ENCODE data around the gene ZNF576. TPM values are rescaled to one million over a fixed set of nuclear protein-coding genes. Genes with fewer than 3 reads are reported as not detected.

Gene ZNF576
- total and polyA plus RNA-seq, 9 of the 15 experiments (the other 6 are each of a cell fraction or from before 2014, with no cell fraction given): 6.8 to 18.2 (median 12.2) TPM

DNA sequence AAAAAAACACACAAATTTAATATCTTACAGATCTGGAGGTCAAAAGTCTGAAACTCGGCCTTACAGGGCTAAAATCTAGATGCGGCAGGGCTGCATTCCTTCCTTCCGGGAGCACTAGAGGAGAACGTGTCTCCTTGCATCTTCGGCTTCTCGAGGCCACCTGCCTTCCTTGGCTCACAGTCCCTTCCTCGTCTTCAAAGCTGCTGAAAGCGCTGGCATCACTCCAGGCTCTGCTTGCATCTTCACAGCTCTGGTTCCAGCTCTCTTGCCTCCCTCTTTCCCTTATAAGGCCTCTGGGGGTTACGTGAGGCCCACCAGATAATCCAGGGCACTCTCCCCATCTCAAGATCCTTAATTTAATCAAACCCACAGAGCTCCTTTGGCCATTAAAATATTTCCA lies 31.6 kb upstream of the ZNF576 start:
- intact Hi-C loops (cut with micrococcal nuclease): no loop called here

More for the DNA sequence above, 31.6 kb upstream of the ZNF576 start:
- ATAC-seq: no peak
- Histone ChIP-seq H3K36me3 (ENCODE audit: control insufficient read depth, insufficient read depth, low read length) (peaks cover 33% of the 10 kb centered on the region; the same call in 2 of the 3 replicates), H3K4me1 (replicated peaks in 1 of 2; ENCODE audit: control insufficient read depth in 2 of 2, insufficient read depth in 2 of 2, low read length in 2 of 2) (peaks cover 3 to 4% of the 10 kb centered on the region in 2 experiments; a peak in 4 of 5 replicates), H3K9me3 (replicated peaks; ENCODE audit: control insufficient read depth, insufficient read depth, low read depth, low read length) (no peaks in the 10 kb centered on the region), H3K9ac (ENCODE audit: insufficient read depth in 1 of 2, low read depth in 2 of 2, low read length in 2 of 2) (peak overlapping the region in 1 of 2 experiments; percentile 48; a peak in 1 of 4 replicates), H4K20me1 (replicated peaks; ENCODE audit: control insufficient read depth, insufficient read depth, low read length) (no peaks in the 10 kb centered on the region; the same call in 1 of the 2 replicates), H3K79me2 (ENCODE audit: control insufficient read depth, insufficient read depth, low read length) (no peaks in the 10 kb centered on the region), H3K4me3 (no peak overlapping the region), H2AFZ (ENCODE audit: low read depth, low read length) (no peak overlapping the region), H3K9me1 (ENCODE audit: control insufficient read depth, insufficient read depth, low read length) (no peaks in the 10 kb centered on the region), H3K27ac (ENCODE audit: extremely low read depth, low read depth, low read length) (no peak overlapping the region), H3K27me3 (ENCODE audit: control insufficient read depth in 2 of 2, insufficient read depth in 2 of 2, low read length in 2 of 2) (no peaks in the 10 kb centered on the region), H3K4me2 (ENCODE audit: insufficient read depth, low read length) (no peak overlapping the region)
- no TSS peak for BruUV-seq (replicated peaks)
- in situ Hi-C loops (cut with MboI): no loop called here
- FAIRE-seq: no peak
- CTCF ChIA-PET (ENCODE audit: low intra/inter-chr PET ratio): no interaction called here
- POLR2A ChIA-PET: interaction anchor here (0.9 kb wide), 1 partner anchor 9 kb away, joined by 4 read pairs; no protein-coding TSS in a partner anchor
- 84% methylated on average over 9 of the region's 9 CpGs for WGBS (ENCODE audit: insufficient coverage, low coverage, missing lambda C conversion rate)
- DNase-seq (ENCODE audit: extremely low read depth in 1 of 4, low spot score in 3 of 4): no peak
- TF ChIP-seq ZNF175 (CRISPR knock-in tag; IDR thresholded peaks at IDR 0.05; ENCODE audit: low read depth): no peak
- TF ChIP-seq PTBP1 (IDR thresholded peaks at IDR 0.05; ENCODE audit: low read depth, low read length): no peak
- no peak for TF ChIP-seq TCF7 (IDR thresholded peaks at IDR 0.05; ENCODE audit: borderline replicate concordance)
- TF ChIP-seq TAL1 (IDR thresholded peaks at IDR 0.05): no peak
- no peak for TF ChIP-seq SMARCA5 (IDR thresholded peaks at IDR 0.05)
- no peak for TF ChIP-seq SUPT5H (IDR thresholded peaks at IDR 0.05)
- TF ChIP-seq RNF2 (IDR thresholded peaks at IDR 0.05): no peak
- no peak for TF ChIP-seq GTF2A2 (tag; IDR thresholded peaks at IDR 0.05)
- TF ChIP-seq CSDE1 (IDR thresholded peaks at IDR 0.05): no peak
- no peak for TF ChIP-seq ZBTB8A (IDR thresholded peaks at IDR 0.05; ENCODE audit: partially characterized antibody)
- TF ChIP-seq DIDO1 (tag; IDR thresholded peaks at IDR 0.05; ENCODE audit: low read depth): no peak
- TF ChIP-seq, protein P1, sequence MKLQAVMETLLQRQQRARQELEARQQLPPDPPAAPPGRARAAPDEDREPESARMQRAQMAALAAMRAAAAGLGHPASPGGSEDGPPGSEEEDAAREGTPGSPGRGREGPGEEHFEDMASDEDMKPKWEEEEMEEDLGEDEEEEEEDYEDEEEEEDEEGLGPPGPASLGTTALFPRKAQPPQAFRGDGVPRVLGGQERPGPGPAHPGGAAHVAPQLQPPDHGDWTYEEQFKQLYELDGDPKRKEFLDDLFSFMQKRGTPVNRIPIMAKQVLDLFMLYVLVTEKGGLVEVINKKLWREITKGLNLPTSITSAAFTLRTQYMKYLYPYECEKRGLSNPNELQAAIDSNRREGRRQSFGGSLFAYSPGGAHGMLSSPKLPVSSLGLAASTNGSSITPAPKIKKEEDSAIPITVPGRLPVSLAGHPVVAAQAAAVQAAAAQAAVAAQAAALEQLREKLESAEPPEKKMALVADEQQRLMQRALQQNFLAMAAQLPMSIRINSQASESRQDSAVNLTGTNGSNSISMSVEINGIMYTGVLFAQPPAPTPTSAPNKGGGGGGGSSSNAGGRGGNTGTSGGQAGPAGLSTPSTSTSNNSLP (IDR thresholded peaks at IDR 0.05; ENCODE audit: borderline replicate concordance, low read depth, low read length): no peak
- TF ChIP-seq, protein P2, sequence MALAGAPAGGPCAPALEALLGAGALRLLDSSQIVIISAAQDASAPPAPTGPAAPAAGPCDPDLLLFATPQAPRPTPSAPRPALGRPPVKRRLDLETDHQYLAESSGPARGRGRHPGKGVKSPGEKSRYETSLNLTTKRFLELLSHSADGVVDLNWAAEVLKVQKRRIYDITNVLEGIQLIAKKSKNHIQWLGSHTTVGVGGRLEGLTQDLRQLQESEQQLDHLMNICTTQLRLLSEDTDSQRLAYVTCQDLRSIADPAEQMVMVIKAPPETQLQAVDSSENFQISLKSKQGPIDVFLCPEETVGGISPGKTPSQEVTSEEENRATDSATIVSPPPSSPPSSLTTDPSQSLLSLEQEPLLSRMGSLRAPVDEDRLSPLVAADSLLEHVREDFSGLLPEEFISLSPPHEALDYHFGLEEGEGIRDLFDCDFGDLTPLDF (CRISPR knock-in tag; IDR thresholded peaks at IDR 0.05): no peak
- TF ChIP-seq, protein P3, sequence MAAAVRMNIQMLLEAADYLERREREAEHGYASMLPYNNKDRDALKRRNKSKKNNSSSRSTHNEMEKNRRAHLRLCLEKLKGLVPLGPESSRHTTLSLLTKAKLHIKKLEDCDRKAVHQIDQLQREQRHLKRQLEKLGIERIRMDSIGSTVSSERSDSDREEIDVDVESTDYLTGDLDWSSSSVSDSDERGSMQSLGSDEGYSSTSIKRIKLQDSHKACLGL (CRISPR knock-in tag; IDR thresholded peaks at IDR 0.05; ENCODE audit: borderline replicate concordance, poor library complexity, severe bottlenecking): no peak
- no peak for TF ChIP-seq SLC30A9 (CRISPR knock-in tag; IDR thresholded peaks at IDR 0.05)
- no peak for TF ChIP-seq LARP7 (IDR thresholded peaks at IDR 0.05)
- TF ChIP-seq PCBP1 (IDR thresholded peaks at IDR 0.05; ENCODE audit: low read depth, low read length, poor library complexity, severe bottlenecking): no peak
- no peak for TF ChIP-seq ZNF311 (CRISPR knock-in tag; IDR thresholded peaks at IDR 0.05)
- no peak for TF ChIP-seq ZNF212 (CRISPR knock-in tag; IDR thresholded peaks at IDR 0.05)
